Measurements from ENCODE around the gene RSPH9.
"Not testable (repeated sequence)": the region's sequence is repeated elsewhere in the genome, so short reads cannot be mapped to it uniquely, and the experiment has no call there.

The RSPH9 gene

GRCh38 chr6:43657221-43657802 is 12.5 kb downstream of the RSPH9 start:
- Histone ChIP-seq H3K9ac (no peak overlapping the region), H3K27ac (no peak overlapping the region), H3K4me3 (no peak overlapping the region), H4K20me1 (no peaks in the 10 kb centered on the region), H3K4me1 (peaks cover 0 to 7% (median 4%) of the 10 kb centered on the region in 10 experiments; a peak in 5 of 20 replicates), H3K4me2 (no peak overlapping the region), H3K36me3 (peaks cover 0 to 8% (median 0%) of the 10 kb centered on the region in 11 experiments; a peak in 2 of 22 replicates), H3K9me3 (replicated peaks in 1 of 11) (peaks cover 27 to 44% (median 33%) of the 10 kb centered on the region in 11 experiments), H3K27me3 (no peaks in the 10 kb centered on the region)
- TF ChIP-seq Cebpa-rat (IDR thresholded peaks at IDR 0.05) = no peak

GRCh38 chr6:43658161-43658560 is 13.3 kb downstream of the RSPH9 start:
- no peak overlapping the region for H3K4me2 ChIP-seq
- H3K9ac ChIP-seq = no peak overlapping the region
- peaks cover 0 to 7% (median 4%) of the 10 kb centered on the region in 10 experiments; a peak in 4 of 20 replicates for H3K4me1 ChIP-seq
- no peak overlapping the region for H3K4me3 ChIP-seq
- TF ChIP-seq Cebpa-rat (IDR thresholded peaks at IDR 0.05) = no peak
- peaks cover 27 to 44% (median 33%) of the 10 kb centered on the region in 11 experiments for H3K9me3 ChIP-seq (replicated peaks in 1 of 11)
- no peak overlapping the region for H3K27ac ChIP-seq
- no peaks in the 10 kb centered on the region for H3K27me3 ChIP-seq
- peaks cover 0 to 8% (median 0%) of the 10 kb centered on the region in 11 experiments; a peak in 2 of 22 replicates for H3K36me3 ChIP-seq
- H4K20me1 ChIP-seq = no peaks in the 10 kb centered on the region

DNA sequence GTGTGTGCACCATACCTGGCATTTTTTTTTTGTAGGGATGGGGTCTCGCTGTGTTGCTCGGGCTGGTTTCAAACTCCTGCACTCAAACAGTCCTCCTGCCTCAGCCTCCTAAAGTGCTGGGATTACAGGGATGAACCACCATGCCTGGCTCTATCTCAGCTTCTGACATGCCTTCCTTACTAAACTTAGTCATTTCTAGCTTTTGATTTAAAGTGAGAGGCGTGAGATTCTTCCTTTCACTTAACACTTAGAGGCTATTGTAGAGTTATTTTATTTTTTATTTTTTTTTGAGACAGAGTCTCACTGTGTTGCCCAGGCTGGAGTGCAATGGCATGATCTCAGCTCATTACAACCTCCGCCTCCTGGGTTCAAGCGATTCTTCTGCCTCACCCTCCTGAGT is 18.1 kb downstream of the RSPH9 start:
- H3K27ac ChIP-seq, H4K20me1 ChIP-seq, H3K36me3 ChIP-seq, H3K27me3 ChIP-seq, H3K4me2 ChIP-seq, H3K9ac ChIP-seq, H3K4me3 ChIP-seq: not testable (repeated sequence)
- Histone ChIP-seq H3K4me1 (peaks cover 7 to 16% (median 13%) of the 10 kb centered on the region in 10 experiments), H3K9me3 (replicated peaks in 1 of 11) (peaks cover 27 to 39% (median 33%) of the 10 kb centered on the region in 11 experiments)

DNA sequence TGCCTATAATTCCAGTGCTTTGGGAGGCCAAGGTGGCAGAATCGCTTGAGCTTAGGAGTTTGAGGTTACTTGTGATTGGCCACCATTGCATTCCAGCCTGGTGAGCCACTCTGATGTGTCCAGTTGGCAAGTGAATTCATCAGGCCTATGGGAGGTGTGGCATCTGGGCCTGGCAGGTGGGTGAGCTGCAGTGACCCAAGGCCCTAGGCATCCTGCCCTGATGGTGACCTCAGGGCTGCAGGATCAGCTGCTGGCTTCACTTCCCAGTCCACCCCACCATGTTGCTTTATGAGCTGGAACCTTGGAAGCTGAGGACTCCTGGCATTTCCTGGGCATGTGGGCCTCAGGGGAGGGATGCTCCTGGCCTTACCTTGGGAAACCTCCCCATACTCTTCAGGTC is 20.5 kb downstream of the RSPH9 start:
- H3K27me3 ChIP-seq = no peaks in the 10 kb centered on the region
- H3K9ac ChIP-seq = no peak overlapping the region
- no peak overlapping the region for H3K27ac ChIP-seq
- no peak overlapping the region for H3K4me3 ChIP-seq
- no peak overlapping the region for H3K4me2 ChIP-seq
- H3K36me3 ChIP-seq = peaks cover 0 to 17% (median 11%) of the 10 kb centered on the region in 11 experiments; a peak in 14 of 22 replicates
- peaks cover 13 to 39% (median 26%) of the 10 kb centered on the region in 10 experiments for H3K4me1 ChIP-seq
- peaks cover 9 to 15% (median 12%) of the 10 kb centered on the region in 11 experiments for H3K9me3 ChIP-seq (replicated peaks in 1 of 11)
- no peak for TF ChIP-seq Cebpa-rat (IDR thresholded peaks at IDR 0.05)
- H4K20me1 ChIP-seq = peaks cover 0 to 18% (median 0%) of the 10 kb centered on the region in 11 experiments; a peak in 5 of 22 replicates

DNA sequence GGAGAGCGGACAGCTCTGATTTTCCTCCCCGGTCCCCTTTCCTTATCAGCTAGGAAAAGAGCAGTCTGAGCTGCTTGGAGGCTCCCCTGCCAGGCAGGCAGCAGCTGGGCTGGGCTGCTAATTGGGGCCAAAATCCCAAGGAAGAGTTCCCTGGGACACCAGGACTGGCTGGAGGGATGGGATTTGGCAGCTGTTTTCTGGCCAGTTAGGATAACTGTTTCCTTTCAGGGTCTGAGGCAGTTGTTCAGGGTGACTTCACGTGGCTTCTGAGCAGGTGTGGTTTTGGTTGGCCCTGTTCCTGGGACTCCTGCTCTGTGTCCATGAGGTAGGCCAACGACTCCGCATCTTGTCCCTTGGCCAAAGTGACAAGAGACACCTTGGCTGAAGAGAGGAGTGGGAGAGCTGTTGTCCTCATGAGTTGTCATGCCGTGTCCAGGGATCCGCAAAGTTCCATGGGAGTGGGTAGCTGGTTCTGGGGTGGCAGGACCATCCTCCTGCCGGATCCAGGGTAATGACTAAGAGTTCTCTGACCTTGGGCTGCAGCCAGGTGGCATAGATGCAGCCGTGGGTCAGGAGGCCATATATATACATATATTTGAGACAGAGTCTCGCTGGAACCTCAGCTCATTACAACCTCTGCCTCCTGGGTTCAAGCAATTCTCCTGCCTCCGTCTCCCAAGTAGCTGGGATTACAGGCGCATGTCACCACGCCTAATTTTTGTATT is 21.5 kb downstream of the RSPH9 start:
- Histone ChIP-seq H3K27ac (no peak overlapping the region), H3K4me2 (no peak overlapping the region), H3K9ac (no peak overlapping the region), H3K36me3 (peaks cover 5 to 26% (median 18%) of the 10 kb centered on the region in 11 experiments), H3K9me3 (replicated peaks in 1 of 11) (peaks cover 0 to 5% (median 2%) of the 10 kb centered on the region in 11 experiments; a peak in 18 of 22 replicates), H4K20me1 (peaks cover 0 to 18% (median 0%) of the 10 kb centered on the region in 11 experiments; a peak in 5 of 22 replicates), H3K27me3 (no peaks in the 10 kb centered on the region), H3K4me3 (no peak overlapping the region), H3K4me1 (peaks cover 13 to 48% (median 29%) of the 10 kb centered on the region in 10 experiments)
- TF ChIP-seq Cebpa-rat (IDR thresholded peaks at IDR 0.05) = no peak

GRCh38 chr6:43667245-43668150 is 22.7 kb downstream of the RSPH9 start:
- Histone ChIP-seq H3K9me3 (replicated peaks in 1 of 11) (no peaks in the 10 kb centered on the region), H4K20me1 (peaks cover 0 to 18% (median 0%) of the 10 kb centered on the region in 11 experiments; a peak in 6 of 22 replicates), H3K27ac (peak overlapping the region in 4 of 11 experiments; percentile 14 to 25 (median 22); a peak in 4 of 22 replicates), H3K27me3 (no peaks in the 10 kb centered on the region), H3K9ac (peak overlapping the region in 7 of 11 experiments; percentile 14 to 53 (median 31); a peak in 9 of 22 replicates), H3K4me2 (peak overlapping the region; percentile 57 to 87 (median 74)), H3K4me1 (peaks cover 12 to 53% (median 24%) of the 10 kb centered on the region in 10 experiments), H3K36me3 (peaks cover 17 to 38% (median 29%) of the 10 kb centered on the region in 11 experiments), H3K4me3 (no peak overlapping the region)
- TF ChIP-seq Cebpa-rat (IDR thresholded peaks at IDR 0.05) = no peak

- Histone ChIP-seq H3K9ac (peak overlapping the region in 4 of 11 experiments; percentile 18 to 46 (median 29); a peak in 4 of 22 replicates), H4K20me1 (peaks cover 0 to 20% (median 2%) of the 10 kb centered on the region in 11 experiments; a peak in 9 of 22 replicates), H3K4me2 (peak overlapping the region in 10 of 11 experiments; percentile 57 to 87 (median 76); a peak in 16 of 22 replicates), H3K36me3 (peaks cover 25 to 47% (median 38%) of the 10 kb centered on the region in 11 experiments), H3K4me1 (peaks cover 12 to 55% (median 25%) of the 10 kb centered on the region in 10 experiments), H3K4me3 (no peak overlapping the region), H3K27me3 (no peaks in the 10 kb centered on the region), H3K27ac (peak overlapping the region in 4 of 11 experiments; percentile 19 to 61 (median 40); a peak in 4 of 22 replicates), H3K9me3 (replicated peaks in 1 of 11) (no peaks in the 10 kb centered on the region)
- TF ChIP-seq Cebpa-rat (IDR thresholded peaks at IDR 0.05) = no peak
Measured at GRCh38 chr6:43668151-43669028, 23.6 kb downstream of the RSPH9 start.
